Lung microvascular endothelial cell (primary cell): Measurements from ENCODE around the gene SLC25A13. TPM values are rescaled to one million over a fixed set of nuclear protein-coding genes. Genes with fewer than 3 reads are reported as not detected.
A peak's percentile ranks its signal among the peaks of the same experiment; 100 is the strongest.
"Not testable (repeated sequence)": the region's sequence is repeated elsewhere in the genome, so short reads cannot be mapped to it uniquely, and the experiment has no call there.

Experiments used
- DNase-seq, 2 donors: peaks; one replicate each; pipeline versions ENCODE4 v3.0.0 to v3.0.0-alpha.2; 2010; ENCODE audit warnings: low read depth in 2 of 2
- total RNA-seq: library from RNA; depleted of rRNA; stranded (reverse); fragments of >200 nt; gene quantifications from 2 replicates; pipeline ENCODE4 v1.2.1, GENCODE V29; 2014

Gene SLC25A13
- 23.2 and 31.2 TPM in 2 replicates for total RNA-seq

- DNase-seq, result peak; percentile 89 to 90
Measured at GRCh38 chr7:96321658-96322372, at the start of gene SLC25A13. Gene SLC25A13, minus strand, starts transcription at chr7:96322098. Its CDS starts 142 bp downstream, at chr7:96321956.

GRCh38 chr7:96365916-96366315, 44.0 kb upstream of the SLC25A13 start:
- not testable (repeated sequence) for DNase-seq

- DNase-seq, result peak in 1 of 2 donors; percentile 4
Measured at GRCh38 chr7:96361116-96361857, 39.4 kb upstream of the SLC25A13 start.

GRCh38 chr7:96359876-96360275, 38.0 kb upstream of the SLC25A13 start:
- no peak for DNase-seq

- not testable (repeated sequence) for DNase-seq
Measured at GRCh38 chr7:96358236-96358971, 36.5 kb upstream of the SLC25A13 start.

GRCh38 chr7:96355990-96356506, 34.1 kb upstream of the SLC25A13 start:
- no peak for DNase-seq

- DNase-seq, result no peak
Measured at GRCh38 chr7:96354881-96355280, 33.0 kb upstream of the SLC25A13 start.

GRCh38 chr7:96349572-96349971, 27.7 kb upstream of the SLC25A13 start:
- DNase-seq, result no peak

- no peak for DNase-seq
Measured at GRCh38 chr7:96347471-96347870, 25.6 kb upstream of the SLC25A13 start.

GRCh38 chr7:96346293-96346953, 24.5 kb upstream of the SLC25A13 start:
- no peak for DNase-seq

- DNase-seq, result no peak
Measured at GRCh38 chr7:96344236-96344635, 22.3 kb upstream of the SLC25A13 start.

GRCh38 chr7:96342049-96342448, 20.2 kb upstream of the SLC25A13 start:
- DNase-seq, result no peak

- DNase-seq, result no peak
Measured at GRCh38 chr7:96337519-96337918, 15.6 kb upstream of the SLC25A13 start.

- DNase-seq, result no peak
Measured at GRCh38 chr7:96332325-96332724, 10.4 kb upstream of the SLC25A13 start.

- no peak for DNase-seq
Measured at GRCh38 chr7:96331775-96332174, 9.9 kb upstream of the SLC25A13 start.

GRCh38 chr7:96331233-96331632, 9.3 kb upstream of the SLC25A13 start:
- no peak for DNase-seq

GRCh38 chr7:96330193-96330592, 8.3 kb upstream of the SLC25A13 start:
- DNase-seq, result peak in 1 of 2 donors; percentile 15

GRCh38 chr7:96329241-96329640, 7.3 kb upstream of the SLC25A13 start:
- no peak for DNase-seq

- DNase-seq, result peak in 1 of 2 donors; percentile 31
Measured at GRCh38 chr7:96328016-96328415, 6.1 kb upstream of the SLC25A13 start.

- no peak for DNase-seq
Measured at GRCh38 chr7:96327429-96327828, 5.5 kb upstream of the SLC25A13 start.

- not testable (repeated sequence) for DNase-seq
Measured at GRCh38 chr7:96326752-96327151, 4.9 kb upstream of the SLC25A13 start.
